ENCODE data around the gene NAA60. TPM values are rescaled to one million over a fixed set of nuclear protein-coding genes. Genes with fewer than 3 reads are reported as not detected.
"Not testable (repeated sequence)": the region's sequence is repeated elsewhere in the genome, so short reads cannot be mapped to it uniquely, and the experiment has no call there.

NAA60 gene
- total and polyA plus RNA-seq, 12 donors, result 32.1 to 57.5 (median 37.7) TPM

- ATAC-seq, result no peak
- DNase-seq, result no peak
- no peak overlapping the region for H3K27ac ChIP-seq
- no peaks in the 10 kb centered on the region for H3K9me3 ChIP-seq
- WGBS, 2 donors, result 96 to 97% methylated on average over 3 of the region's 3 CpGs
- TF ChIP-seq, protein P1, sequence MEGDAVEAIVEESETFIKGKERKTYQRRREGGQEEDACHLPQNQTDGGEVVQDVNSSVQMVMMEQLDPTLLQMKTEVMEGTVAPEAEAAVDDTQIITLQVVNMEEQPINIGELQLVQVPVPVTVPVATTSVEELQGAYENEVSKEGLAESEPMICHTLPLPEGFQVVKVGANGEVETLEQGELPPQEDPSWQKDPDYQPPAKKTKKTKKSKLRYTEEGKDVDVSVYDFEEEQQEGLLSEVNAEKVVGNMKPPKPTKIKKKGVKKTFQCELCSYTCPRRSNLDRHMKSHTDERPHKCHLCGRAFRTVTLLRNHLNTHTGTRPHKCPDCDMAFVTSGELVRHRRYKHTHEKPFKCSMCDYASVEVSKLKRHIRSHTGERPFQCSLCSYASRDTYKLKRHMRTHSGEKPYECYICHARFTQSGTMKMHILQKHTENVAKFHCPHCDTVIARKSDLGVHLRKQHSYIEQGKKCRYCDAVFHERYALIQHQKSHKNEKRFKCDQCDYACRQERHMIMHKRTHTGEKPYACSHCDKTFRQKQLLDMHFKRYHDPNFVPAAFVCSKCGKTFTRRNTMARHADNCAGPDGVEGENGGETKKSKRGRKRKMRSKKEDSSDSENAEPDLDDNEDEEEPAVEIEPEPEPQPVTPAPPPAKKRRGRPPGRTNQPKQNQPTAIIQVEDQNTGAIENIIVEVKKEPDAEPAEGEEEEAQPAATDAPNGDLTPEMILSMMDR (IDR thresholded peaks at IDR 0.05), result no peak
- H3K27me3 ChIP-seq, result no peaks in the 10 kb centered on the region
- peaks cover 0 to 98% (median 42%) of the 10 kb centered on the region in 9 donors for H3K36me3 ChIP-seq
- no peak overlapping the region for H3K4me3 ChIP-seq
- intact Hi-C loops (cut with DNase I), result loop anchor here in 2 of 10 donors (10.0 kb wide), 1 partner anchor 362 kb away; the partner anchor contains the start of gene CREBBP (in 2 of the 2)
- H3K4me1 ChIP-seq, result peaks cover 0 to 6% (median 0%) of the 10 kb centered on the region in 9 donors
These were observed 79.8 kb downstream of the NAA60 start for GRCh38 chr16:3523281-3523680.

GRCh38 chr16:3525951-3526350, 82.5 kb downstream of the NAA60 start:
- TF ChIP-seq, protein P1 (IDR thresholded peaks at IDR 0.05), result no peak
- Histone ChIP-seq H3K4me3 (no peak overlapping the region), H3K36me3 (peaks cover 0 to 91% (median 39%) of the 10 kb centered on the region in 9 donors), H3K27ac (no peak overlapping the region), H3K9me3 (no peaks in the 10 kb centered on the region), H3K4me1 (peaks cover 0 to 6% (median 0%) of the 10 kb centered on the region in 9 donors), H3K27me3 (no peaks in the 10 kb centered on the region)
- WGBS, 2 donors, result 62 to 77% methylated on average over 5 of the region's 5 CpGs
- intact Hi-C loops (cut with DNase I), result loop anchor here in 2 of 10 donors (10.0 kb wide), 1 partner anchor 359 kb away; the partner anchor contains the start of gene CREBBP (in 2 of the 2)
- ATAC-seq (no peak), DNase-seq (no peak)

DNA sequence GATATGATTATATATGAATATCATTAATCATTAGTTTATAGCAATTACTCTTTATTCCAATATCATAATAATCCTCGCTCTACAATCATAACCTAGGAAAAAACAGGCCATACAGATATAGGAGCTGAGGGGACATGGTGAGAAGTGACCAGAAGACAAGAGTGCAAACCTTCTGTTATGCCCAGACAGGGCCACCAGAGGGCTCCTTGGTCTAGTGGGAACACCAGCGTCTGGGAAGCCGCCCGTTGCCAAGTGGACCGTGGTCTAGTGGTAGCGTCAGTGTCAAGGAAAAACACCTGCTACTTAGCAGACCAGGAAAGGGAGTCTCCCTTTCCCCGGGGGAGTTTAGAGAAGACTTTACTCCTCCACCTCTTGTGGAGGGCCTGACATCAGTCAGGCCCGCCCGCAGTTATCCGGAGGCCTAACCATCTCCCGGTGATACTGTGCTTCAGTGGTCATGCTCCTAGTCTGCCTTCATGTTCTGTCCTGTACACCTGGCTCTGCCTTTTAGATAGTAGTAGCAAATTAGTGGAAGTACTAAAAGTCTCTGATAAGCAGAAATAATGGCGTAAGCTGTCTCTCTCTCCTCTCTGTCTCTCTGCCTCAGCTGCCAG, 83.8 kb downstream of the NAA60 start:
- not testable (repeated sequence) for H3K9me3 ChIP-seq, H3K27ac ChIP-seq, ATAC-seq, H3K4me1 ChIP-seq, H3K4me3 ChIP-seq, H3K27me3 ChIP-seq
- TF ChIP-seq, protein P1 (IDR thresholded peaks at IDR 0.05), result peak; percentile 34 to 79 (median 73)
- intact Hi-C loops (cut with DNase I), result loop anchor here in 2 of 10 donors (10.0 kb wide), 1 partner anchor 357 kb away; the partner anchor contains the start of gene CREBBP (in 2 of the 2)
- 52 to 54% methylated on average over 12 of the region's 12 CpGs for WGBS, 2 donors
- peak; percentile 77 to 83 for DNase-seq
- peaks cover 0 to 92% (median 32%) of the 10 kb centered on the region in 9 donors for H3K36me3 ChIP-seq

DNA sequence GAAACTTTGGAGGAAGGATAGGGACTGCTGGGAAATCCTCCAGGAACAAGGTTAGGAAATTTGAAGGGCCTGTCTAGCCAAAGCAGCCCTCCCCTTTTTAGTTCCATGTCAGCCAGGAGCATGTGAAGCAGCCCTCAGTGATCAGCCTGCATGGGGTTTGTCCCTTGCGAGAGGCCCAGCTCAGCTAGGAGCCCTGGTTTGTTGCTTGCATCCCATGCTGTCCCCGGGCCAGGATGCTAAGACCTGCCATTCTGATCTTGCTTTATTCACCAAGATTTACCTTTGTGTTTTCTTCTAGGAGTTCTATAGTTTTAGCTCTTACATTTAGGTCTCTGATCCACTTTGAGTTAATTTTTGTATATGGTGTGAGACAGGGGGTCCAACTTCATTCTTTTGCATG, 84.9 kb downstream of the NAA60 start:
- ATAC-seq (no peak), DNase-seq (no peak)
- Histone ChIP-seq H3K27ac (no peak overlapping the region), H3K4me1 (peaks cover 0 to 6% (median 0%) of the 10 kb centered on the region in 9 donors), H3K36me3 (peaks cover 0 to 92% (median 26%) of the 10 kb centered on the region in 9 donors), H3K27me3 (no peaks in the 10 kb centered on the region), H3K4me3 (no peak overlapping the region), H3K9me3 (no peaks in the 10 kb centered on the region)
- intact Hi-C loops (cut with DNase I), result loop anchor here in 2 of 10 donors (10.0 kb wide), 1 partner anchor 356 kb away; the partner anchor contains the start of gene CREBBP (in 2 of the 2)
- WGBS, 2 donors, result 99 to 100% methylated on average over 2 of the region's 2 CpGs
- TF ChIP-seq, protein P1 (IDR thresholded peaks at IDR 0.05), result no peak
